Transverse colon (tissue), 4 donors: ENCODE measurements around the gene MAP4K4. TPM values are rescaled to one million over a fixed set of nuclear protein-coding genes. Genes with fewer than 3 reads are reported as not detected.

ENCODE experiments used
- DNase-seq: peaks from one replicate; pipeline ENCODE4 v3.0.0-alpha.2; 2019
- H3K27ac ChIP-seq, 4 donors: fragments of 200-600 bp; sonication (generic); 2 replicates each; pipeline ENCODE4 v1.5.1; 2016 to 2018; ENCODE audit warnings: inconsistent platforms in 4 of 4
- H3K27me3 ChIP-seq: fragments of 200-600 bp; sonication (generic); 2 replicates; pipeline ENCODE4 v1.5.1; 2017; ENCODE audit warnings: inconsistent platforms
- H3K36me3 ChIP-seq, 4 donors: fragments of 200-600 bp; sonication (generic); 2 replicates each; pipeline ENCODE4 v1.5.1; 2017 to 2019; ENCODE audit warnings: inconsistent platforms in 4 of 4
- H3K4me1 ChIP-seq, 4 donors: fragments of 200-600 bp; sonication (generic); 2 replicates each; pipeline ENCODE4 v1.5.1; 2017 to 2020; ENCODE audit warnings: inconsistent platforms in 4 of 4
- H3K4me3 ChIP-seq, 4 donors: fragments of 200-600 bp; sonication (generic); 1 replicate in 1 of 4; 2 replicates in 3 of 4; pipeline versions ENCODE4 v1.5.1 to v1.6.1; 2017 to 2019; ENCODE audit warnings: inconsistent platforms in 4 of 4
- H3K9me3 ChIP-seq, 2 donors: fragments of 200-600 bp; sonication (generic); 2 replicates each; pipeline ENCODE4 v1.5.1; 2017 to 2019; ENCODE audit warnings: inconsistent platforms in 2 of 2
- CTCF ChIP-seq, 5 experiments: fragments of 200-600 bp in 3 of 5; fragments of 450-650 bp in 2 of 5; sonication (generic) in 3 of 5; IDR thresholded peaks; 1 replicate in 2 of 5; 2 replicates in 3 of 5; pipeline ENCODE4 v1.5.1; 2016 to 2017; ENCODE audit warnings: antibody characterized with exemption in 5 of 5, inconsistent platforms in 3 of 5, mild to moderate bottlenecking in 2 of 5, moderate library complexity in 1 of 5
- EP300 ChIP-seq: sonication (generic); formaldehyde crosslinking; IDR thresholded peaks from one replicate; pipeline ENCODE4 v1.6.1; 2017; ENCODE audit warnings: antibody characterized with exemption, low read depth
- POLR2A ChIP-seq: fragments of 450-650 bp; IDR thresholded peaks from one replicate; pipeline ENCODE4 v1.6.1; 2016; ENCODE audit warnings: antibody characterized with exemption, mild to moderate bottlenecking, moderate library complexity
- POLR2AphosphoS5 ChIP-seq, 3 donors: sonication (generic); formaldehyde crosslinking; IDR thresholded peaks; one replicate each; pipeline ENCODE4 v1.6.1; 2016; ENCODE audit warnings: antibody characterized with exemption in 3 of 3
- WGBS, 2 donors: methylation state at CpG; one replicate each; pipeline ENCODE4 v1.1.5; 2018; ENCODE audit warnings: low coverage in 1 of 2; 5-methylcytosine and 5-hydroxymethylcytosine counted together
- in situ Hi-C, 4 donors: fragments of 200-750 bp; cut with MboI; loops; one replicate each; pipeline versions ENCODE4 v1.15.0 to v1.15.1; 2017; ENCODE audit warnings: low sequenced_read_pairs in 3 of 4, low pct_ligation_motif_present in 1 of 4, low pct_unique_long_range_greater_than_20kb in 1 of 4
- intact Hi-C: fragments of 100-400 bp; cut with DNase I; formaldehyde crosslinking; loops from one replicate; pipeline ENCODE4 v1.15.1; 2023; ENCODE audit warnings: low total_unique reads
- total RNA-seq, 4 donors: library from RNA; depleted of rRNA; stranded (reverse); fragments of >200 nt; gene quantifications; one replicate each; pipeline ENCODE4 v1.1.0, GENCODE V29; 2016

MAP4K4 gene
- total RNA-seq, 4 donors from 2014 or later: 20.3 to 42.3 (median 29.6) TPM

- Histone ChIP-seq H3K9me3 (no peaks in the 10 kb centered on the region), H3K27ac (peak overlapping the region in 1 of 4 donors; percentile 16), H3K4me1 (peaks cover 20 to 54% (median 22%) of the 10 kb centered on the region in 4 donors), H3K4me3 (no peak overlapping the region), H3K27me3 (no peaks in the 10 kb centered on the region), H3K36me3 (no peaks in the 10 kb centered on the region)
- DNase-seq: no peak
- intact Hi-C loops: no loop called here
- TF ChIP-seq POLR2A (no peak), POLR2AphosphoS5 (IDR thresholded peaks at IDR 0.05) (no peak), EP300 (no peak), CTCF (IDR thresholded peaks at IDR 0.05) (no peak)
- WGBS, 2 donors: 69% methylated on average over 4 of the region's 4 CpGs; no CpG with 5 or more reads in 1 of the 2 donors
- in situ Hi-C loops: no loop called here
Measured at GRCh38 chr2:101762451-101763171, 65.1 kb downstream of the MAP4K4 start.

GRCh38 chr2:101763496-101764333, 66.2 kb downstream of the MAP4K4 start:
- TF ChIP-seq CTCF (IDR thresholded peaks at IDR 0.05): no peak
- TF ChIP-seq POLR2AphosphoS5 (IDR thresholded peaks at IDR 0.05): no peak
- TF ChIP-seq EP300: no peak
- no peak for TF ChIP-seq POLR2A
- 55 to 60% methylated on average over 5 of the region's 5 CpGs for WGBS, 2 donors
- no peak overlapping the region for H3K4me3 ChIP-seq
- no peaks in the 10 kb centered on the region for H3K9me3 ChIP-seq
- no peak for DNase-seq
- H3K36me3 ChIP-seq: no peaks in the 10 kb centered on the region
- H3K27ac ChIP-seq: no peak overlapping the region
- H3K4me1 ChIP-seq: peaks cover 21 to 63% (median 26%) of the 10 kb centered on the region in 4 donors
- intact Hi-C loops (no loop called here), in situ Hi-C loops (no loop called here)
- no peaks in the 10 kb centered on the region for H3K27me3 ChIP-seq

GRCh38 chr2:101766337-101766736, 68.8 kb downstream of the MAP4K4 start:
- no peak for DNase-seq
- H3K27ac ChIP-seq: peak overlapping the region in 2 of 4 donors; percentile 11 to 59
- H3K9me3 ChIP-seq: no peaks in the 10 kb centered on the region
- in situ Hi-C loops: no loop called here
- TF ChIP-seq EP300 (no peak), POLR2A (no peak), POLR2AphosphoS5 (IDR thresholded peaks at IDR 0.05) (no peak), CTCF (IDR thresholded peaks at IDR 0.05) (no peak)
- WGBS, 2 donors: 75 to 100% methylated on average over 1 to 2 of the region's 2 CpGs
- H3K36me3 ChIP-seq: no peaks in the 10 kb centered on the region
- no peaks in the 10 kb centered on the region for H3K27me3 ChIP-seq
- no peak overlapping the region for H3K4me3 ChIP-seq
- intact Hi-C loops: no loop called here
- H3K4me1 ChIP-seq: peaks cover 21 to 72% (median 34%) of the 10 kb centered on the region in 4 donors
